GM03348 (cell line): ENCODE results near the gene DDR2.
A peak's percentile ranks its signal among the peaks of the same experiment; 100 is the strongest.

Experiments used
- DNase-seq: peaks from one replicate; pipeline ENCODE4 v3.0.0; 2012; ENCODE audit warnings: low spot score

The DDR2 gene

DNA sequence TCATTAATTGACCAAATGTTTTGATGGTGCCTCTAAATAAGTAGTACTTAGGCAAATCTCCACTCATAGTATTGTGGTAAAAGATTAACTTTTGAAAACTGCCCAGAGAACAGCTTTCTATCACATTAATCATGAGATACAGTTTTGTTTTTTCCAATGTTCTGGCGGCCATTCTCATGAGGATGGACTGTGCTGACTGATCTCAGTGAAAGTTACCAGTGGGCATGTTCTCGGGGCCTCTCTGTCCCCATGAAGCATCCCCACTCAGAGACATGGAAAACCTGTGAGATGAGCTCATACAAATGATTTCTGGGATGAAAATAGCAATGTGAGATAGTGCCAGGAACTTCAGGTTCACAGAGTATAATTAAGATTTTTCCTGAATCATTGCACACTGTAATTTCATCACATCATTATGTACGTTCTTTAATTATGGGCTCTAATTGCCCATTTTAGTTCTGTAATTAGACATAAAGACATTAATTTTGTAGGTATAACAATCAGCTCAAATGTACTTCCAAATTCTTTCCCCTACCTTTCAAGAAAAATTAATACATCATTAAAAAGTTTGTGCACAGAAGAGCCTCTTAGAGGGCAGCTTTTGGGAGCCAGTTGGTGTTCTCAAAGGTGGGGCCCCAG lies 40.5 kb downstream of the DDR2 start:
- DNase-seq = no peak

DNA sequence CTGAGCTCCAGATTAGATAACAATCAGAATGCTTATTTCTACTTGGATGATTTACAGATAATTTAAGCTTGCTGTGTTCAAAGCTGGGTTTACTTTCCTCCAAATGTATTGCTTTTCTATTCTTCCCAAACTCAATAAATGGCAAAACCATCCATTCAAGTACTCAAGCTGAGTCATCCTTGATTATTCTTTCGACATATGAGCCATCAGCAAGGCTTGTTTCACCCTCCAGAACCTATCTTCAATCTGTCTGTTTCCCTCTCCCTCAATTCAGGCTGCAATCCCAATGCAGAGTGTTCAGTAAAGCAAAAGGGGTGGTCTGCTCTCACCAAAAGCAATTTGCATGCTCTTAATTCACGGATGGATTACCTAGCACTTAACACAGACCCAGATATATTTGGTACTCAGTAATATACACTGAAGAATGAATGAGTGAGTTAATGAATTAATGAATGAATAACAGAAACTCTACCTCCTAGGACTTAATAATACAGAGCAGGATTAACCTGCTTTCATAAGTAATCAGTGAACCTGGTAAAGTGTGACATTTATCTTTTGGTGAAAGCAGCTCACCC lies 41.9 kb downstream of the DDR2 start:
- DNase-seq = no peak

DNA sequence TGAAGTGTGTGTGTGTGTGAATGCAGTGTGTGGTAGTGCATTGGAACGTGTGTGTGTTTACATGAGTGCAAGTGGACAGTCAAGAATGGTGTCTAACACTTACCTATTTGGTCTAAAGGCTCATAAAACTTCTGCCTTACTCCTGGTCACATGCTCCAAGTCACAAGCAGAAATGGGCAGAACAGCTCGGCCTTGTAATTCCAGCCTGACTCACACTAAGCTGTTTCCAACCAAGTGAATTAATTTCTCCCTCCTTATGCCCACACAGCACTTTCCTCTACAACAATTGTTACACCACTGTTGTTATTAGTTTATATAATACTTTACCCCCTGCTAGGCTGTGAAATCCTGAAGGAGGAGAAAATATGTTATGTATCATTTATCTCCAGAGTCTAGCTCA lies 43.8 kb downstream of the DDR2 start:
- no peak for DNase-seq

DNA sequence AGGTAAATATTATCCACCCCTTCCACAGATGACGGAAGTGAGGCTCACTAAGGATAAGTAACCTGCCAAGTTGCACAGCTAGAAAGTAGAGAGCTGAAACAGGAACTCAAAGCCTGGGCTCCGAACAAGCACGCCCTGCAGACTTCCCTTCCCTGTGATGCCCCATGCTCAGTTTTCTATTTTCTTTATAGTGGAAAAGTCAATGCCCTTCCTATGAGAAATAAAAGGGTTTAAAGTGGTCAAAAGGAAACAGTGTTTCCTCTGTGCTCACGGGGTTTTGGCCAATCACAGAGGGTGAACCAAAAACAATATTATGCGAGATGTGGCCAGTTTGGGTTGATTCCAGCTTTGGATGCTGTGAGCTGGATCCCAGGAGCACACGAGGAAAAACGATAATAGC lies 44.5 kb downstream of the DDR2 start:
- DNase-seq = no peak

DNA sequence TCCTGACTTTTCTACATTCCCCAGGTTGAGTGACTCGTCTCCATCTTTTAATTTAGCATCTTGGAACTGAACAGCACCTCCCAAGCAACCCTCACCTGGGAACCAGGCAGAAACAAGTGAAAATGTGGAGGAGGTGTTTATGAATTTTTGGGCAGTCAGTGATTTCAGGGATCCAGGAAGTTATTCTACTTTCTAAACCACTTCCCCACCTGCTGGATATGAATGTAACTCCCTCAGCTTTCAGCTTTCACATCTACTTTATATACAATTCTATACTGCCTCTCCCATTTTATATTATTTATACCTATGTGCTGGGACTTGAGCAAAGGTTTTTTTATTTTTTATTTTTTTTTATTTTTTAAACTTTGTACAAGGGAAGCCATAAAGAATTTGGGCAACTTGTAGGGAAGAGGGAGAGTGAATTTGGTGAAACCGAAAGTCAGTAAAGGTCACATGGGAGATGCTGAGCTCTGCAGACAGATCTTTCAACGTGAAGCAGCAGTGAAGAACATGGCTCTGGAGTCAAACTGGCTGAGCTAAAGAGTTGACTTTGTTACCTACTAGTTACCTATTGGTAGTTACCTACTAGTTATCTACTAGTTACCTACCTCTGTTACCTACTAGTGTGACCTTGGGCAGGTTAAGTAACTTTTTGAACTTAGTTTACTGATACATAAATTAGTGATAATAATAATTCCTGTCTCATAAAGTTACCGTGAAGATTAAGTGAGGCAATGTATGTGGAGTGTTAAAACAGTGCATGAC lies 45.5 kb downstream of the DDR2 start:
- DNase-seq = no peak

DNA sequence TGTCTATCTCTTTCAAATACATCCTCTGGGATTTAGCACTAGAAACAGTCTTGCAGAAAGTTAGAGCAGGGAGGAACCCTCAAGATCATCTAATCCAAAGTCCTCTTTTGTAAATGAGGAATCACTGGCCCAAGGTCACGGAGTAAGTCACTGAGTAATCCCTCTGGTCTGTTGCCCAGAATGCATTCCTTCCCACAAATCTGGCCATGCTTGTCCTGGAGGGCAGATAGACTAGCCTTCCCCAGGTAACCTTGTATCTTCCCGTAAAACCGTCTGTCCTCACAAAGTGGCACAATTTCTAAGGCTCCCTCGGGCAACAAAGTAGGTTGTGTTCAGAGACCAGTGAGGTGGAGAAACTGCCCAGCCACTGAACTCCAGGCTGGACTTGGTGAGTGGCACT lies 46.2 kb downstream of the DDR2 start:
- DNase-seq = peak; percentile 58

DNA sequence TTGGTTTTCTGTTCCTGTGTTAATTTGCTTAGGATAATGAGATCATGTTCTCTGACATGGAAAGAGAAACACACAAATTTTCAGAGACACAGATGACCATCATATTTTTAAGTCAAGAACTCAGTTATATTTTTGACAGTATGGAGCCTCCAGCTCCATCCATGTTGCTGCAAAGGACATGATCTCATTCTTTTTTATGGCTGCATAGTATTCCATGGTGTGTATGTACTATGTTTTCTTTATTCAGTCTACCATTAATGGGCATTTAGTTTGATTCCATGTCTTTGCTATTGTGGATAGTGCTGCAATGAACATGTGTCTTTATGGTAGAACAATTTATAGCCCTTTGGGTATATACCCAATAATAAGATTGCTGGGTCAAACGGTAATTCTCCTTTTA lies 47.0 kb downstream of the DDR2 start:
- no peak for DNase-seq

DNA sequence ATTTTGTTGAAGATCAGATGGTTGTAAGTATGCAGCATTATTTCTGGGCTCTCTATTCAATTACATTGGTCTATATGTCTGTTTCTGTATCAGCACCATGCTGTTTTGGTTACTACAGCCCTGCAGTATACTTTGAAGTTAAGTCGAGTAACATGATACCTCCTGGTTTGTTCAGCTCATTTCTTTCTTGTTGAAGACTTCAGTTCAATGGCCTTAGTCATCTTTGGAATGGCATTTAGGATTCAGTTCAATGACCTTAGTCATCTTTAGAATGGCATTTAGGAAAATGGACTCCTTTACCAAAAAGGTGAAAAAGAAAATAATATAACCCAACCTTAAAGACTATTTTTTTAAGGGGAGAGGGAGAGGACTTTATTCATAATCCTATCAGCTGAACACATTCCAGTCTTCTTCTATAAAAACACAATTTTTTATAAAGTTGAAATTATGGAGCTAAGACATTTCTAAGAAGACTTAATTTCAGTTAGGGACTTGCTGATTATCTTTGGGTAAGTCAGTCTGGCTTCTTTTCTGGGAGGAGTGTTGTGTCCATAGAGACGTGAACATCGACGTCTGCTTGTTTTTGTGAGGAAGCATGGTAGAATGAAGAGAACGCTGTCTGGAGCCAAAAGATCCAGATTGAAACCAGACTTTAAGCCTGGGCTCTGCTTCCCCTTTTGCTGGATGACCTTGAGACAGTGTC lies 48.3 kb downstream of the DDR2 start:
- no peak for DNase-seq

DNA sequence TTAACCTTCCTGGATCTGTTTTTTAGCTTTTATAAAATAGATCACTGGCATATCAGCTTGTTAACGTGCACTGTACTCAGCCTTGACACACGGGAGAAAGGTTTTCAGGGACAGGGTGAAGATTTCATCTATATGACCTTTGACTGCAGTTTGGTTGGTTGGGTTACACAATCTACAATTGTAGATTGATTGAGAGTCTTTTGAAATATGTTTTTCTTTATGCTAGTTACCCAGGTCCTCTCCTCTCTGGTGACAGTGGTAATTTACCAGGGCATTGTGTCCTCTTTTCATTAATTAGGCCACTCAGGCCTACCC lies 48.8 kb downstream of the DDR2 start:
- no peak for DNase-seq

DNA sequence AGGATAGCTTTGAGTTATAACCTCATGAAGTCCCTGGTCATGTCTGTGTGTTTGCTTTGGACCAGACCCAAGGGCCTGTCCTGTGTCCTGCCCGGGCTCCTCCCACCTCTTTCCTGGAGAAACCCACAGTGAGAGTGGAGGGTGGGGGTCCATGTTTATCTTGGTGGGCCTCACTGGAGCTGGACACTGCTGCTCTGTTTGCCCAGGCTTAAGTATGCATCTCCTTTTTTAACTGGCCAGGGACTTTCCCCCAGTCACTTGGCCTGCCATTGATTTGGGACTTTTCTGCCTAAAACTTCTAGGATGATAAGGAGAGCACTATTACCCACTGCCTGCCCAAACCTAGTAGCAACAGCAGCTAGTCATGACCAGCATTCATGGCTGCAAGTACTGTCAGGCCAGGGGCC lies 49.8 kb downstream of the DDR2 start:
- no peak for DNase-seq

DNA sequence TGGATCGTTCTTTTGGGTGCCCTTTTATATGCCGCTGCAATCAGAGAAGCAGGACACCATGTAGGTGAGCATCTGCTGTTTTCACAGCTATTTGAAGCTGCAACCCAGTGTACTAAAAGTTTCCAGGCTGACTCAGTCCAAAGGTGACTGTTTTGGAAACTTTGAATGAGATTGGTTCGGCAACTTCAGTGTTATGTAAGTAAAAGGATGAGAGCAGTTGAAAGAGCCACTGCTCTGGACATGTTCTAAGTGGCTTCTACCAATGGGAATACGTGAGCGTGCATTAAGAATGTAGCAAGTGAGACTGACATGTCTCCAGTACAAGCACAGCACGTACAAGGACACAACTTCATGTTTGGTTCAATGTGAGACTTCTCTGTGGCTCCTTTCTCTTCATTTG lies 55.6 kb downstream of the DDR2 start:
- no peak for DNase-seq

DNA sequence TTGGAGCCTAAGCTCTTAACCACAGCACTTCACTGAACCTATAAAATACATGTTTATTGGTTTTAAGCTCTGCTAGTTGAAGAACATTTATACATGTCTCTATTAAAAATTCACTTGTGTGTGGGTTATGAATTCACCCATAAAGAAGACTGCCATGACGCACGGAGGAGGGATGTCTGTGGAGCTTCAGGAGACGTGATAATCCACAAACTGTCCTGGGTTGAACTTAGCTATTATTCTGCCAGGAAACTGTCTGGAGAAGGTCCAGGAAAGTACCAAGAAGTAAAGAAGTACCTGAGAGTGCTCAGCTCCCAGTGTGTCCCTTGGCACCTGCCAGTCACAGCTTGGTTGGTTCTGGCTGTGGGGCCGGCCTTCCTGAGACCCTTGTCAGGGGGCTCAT lies 56.3 kb downstream of the DDR2 start:
- DNase-seq = no peak

DNA sequence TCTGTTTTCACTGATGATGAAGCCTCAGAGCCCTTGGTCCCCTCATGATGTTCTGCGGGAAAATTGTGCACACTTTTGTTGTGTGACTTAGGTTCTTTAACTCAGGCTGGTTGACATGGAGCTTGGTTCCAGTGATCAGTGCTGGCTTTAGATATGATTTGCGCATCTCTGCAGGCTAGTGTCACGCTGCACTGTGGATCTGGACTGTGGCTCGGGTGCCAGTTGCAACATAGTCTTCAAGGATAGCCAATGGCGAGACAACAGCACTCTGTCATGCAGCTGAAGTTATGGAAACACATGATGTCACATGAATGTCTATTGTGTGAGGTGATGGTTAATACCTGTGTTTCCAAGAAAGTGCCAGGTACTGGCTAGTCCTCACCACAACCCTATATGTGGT lies 56.7 kb downstream of the DDR2 start:
- no peak for DNase-seq

DNA sequence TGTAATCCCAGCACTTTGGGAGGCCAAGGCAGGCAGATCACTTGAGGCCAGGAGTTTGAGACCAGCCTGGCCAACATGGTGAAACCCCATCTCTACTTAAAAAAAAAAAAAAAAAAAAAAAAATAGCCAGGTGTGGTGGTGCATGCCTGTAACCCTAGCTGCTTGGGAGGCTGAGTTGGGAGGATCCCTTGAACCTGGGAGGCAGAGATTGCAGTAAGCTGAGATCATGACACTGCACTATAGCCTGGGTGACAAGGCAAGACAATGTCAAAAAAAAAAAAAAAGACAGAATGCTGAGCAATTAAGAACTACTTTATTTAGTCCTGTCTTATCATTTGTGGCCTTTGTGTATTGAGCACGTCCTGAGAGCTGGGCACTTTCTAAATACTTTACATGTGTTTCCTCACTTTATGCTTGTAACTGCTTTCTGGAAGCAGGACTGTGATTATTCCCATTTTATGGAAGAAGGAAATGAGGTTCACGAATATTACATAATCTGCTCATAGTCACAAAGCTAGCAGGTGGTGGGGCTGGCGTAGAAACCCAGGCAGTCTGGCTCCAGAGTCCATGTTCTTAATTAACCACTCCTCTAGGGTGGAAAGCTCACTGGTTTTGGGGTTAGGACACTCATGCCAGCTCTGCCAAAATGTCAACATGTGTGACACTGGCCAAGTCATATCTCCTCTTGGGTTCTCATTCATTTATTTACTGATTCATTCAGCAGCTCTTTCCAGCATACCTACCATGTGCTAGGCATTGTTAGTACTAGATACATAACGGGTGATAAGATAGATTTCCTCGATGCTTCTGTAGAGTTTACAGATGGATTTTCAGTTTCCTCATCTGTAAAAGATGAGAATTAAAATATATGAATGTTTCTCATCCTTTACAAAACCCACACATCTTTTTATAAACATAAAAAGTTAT lies 57.7 kb downstream of the DDR2 start:
- DNase-seq = no peak

DNA sequence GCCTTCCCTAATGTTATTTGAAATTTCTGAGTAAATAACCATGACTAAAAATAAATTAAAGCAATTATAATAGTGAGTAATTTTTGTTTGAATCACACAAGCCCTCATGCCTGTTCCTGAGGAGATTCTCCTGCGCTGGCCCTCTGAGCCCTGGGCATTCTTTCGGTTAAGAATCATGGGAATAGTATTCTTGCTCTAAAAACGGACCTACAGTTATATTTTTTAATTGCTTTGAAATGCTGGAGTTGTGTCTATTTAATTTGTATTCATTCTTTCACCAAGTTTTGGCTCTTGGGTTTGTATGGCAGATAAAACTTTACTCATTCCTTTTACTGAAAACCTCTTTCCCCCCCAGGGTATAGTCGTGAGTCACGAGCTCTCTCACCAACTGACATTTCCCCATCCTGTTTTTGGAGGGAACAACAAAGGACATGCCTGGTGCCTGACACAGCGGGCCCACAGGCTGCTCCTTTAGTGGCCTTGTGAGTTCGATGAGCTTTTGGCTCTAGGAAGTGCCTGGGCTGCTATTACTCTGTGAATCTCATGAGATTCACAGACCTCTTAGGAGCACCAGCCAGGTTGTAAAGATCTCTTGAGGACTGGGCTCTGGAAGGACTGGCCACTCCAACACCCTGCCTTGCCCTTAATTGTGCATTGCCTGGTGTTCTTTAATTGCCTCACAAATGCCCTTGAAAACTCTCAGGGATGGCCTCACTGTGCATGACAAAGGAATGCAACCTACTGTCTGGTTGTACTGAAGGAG lies 58.6 kb downstream of the DDR2 start:
- DNase-seq = peak; percentile 81

DNA sequence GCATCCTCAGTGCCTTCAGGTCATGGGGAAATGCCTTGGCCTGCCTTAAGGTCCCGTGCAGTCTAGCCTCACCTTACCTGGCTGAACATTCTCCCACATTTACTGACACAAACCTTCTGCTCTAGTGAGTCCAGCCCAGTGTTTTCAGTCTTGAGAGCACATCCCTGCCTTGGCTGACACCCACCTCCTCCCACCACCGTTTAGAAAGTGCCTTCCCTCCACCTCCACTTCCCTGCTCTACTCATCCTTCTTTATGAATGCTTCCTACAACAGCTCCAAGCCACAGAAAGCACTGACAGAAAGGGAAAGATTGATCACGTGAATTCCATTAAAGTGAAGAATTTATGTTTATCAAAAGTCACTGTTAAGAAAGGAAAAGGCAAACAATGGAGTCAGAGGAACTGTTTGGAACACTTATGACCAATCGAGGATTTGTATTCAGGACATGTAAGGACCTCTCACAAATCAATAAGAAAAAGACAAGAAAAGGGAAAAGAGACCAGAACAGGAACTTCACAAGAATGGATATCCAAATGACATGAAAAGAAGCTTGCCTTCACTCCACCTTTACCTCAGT lies 59.8 kb downstream of the DDR2 start:
- DNase-seq = no peak

DNA sequence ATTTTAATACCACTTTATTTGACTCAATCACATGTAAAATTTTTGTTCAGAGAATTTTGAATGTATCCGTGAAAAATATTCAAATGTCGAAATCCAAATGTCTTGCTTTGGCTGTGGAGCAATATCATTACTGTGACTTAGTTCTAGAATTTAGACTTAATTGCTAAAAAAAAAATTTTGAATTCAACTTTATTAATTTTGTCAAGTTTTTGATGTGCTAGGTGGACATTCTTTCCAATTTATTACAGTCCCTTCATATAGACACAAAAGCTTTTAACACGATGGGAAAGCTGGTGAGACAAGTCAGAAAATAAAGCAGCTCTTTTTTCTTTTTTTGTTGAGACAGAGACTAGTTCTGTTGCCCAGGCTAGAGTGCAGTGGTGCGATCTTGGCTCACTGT lies 62.6 kb downstream of the DDR2 start:
- no peak for DNase-seq

DNA sequence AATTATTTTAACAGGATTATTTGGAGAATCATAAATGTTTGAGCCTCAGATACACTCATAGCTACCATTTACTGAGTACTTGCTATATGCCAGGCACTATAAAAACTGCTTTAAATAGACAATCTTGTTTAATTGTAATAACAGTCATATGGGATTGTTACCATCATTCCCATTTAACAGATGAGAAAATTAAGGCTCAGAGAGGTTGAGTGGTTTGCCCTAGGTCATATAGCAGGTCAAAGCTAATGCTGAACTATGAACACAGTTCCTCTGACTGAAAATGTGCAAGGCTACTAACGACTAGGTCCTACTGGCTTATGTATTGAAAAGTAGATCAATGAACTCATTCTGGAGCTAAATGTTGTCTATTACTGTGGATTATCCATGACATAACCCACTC lies 63.4 kb downstream of the DDR2 start:
- DNase-seq = no peak

DNA sequence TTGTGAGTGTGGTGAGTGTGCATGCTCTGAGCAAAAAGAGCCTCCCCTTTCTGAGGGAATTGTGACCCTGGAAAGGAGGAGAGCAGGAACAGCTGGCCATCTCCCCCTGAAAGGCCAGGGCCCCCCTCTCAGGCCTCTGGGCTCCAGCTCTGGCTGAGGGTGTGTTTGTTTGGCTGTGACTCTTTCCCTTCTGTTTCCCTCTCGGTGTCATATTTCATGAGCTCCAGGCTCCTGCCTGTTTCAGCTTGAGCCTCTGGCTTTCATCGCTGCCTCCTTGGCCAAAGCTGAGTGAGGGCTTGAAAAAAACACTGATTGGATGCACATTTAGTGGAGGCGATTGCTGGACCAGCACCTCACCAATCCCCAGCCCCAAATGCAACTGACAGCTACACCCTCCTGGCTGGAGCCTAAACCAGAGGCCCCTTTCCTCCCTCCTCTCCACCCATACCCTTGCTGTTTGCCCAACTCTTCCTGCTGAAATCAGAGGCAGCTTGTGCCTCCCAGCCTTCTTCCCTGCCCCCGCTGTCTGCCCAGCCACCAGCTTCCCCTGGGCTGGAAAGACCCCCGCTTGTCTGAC lies 64.1 kb downstream of the DDR2 start:
- peak; percentile 78 for DNase-seq

DNA sequence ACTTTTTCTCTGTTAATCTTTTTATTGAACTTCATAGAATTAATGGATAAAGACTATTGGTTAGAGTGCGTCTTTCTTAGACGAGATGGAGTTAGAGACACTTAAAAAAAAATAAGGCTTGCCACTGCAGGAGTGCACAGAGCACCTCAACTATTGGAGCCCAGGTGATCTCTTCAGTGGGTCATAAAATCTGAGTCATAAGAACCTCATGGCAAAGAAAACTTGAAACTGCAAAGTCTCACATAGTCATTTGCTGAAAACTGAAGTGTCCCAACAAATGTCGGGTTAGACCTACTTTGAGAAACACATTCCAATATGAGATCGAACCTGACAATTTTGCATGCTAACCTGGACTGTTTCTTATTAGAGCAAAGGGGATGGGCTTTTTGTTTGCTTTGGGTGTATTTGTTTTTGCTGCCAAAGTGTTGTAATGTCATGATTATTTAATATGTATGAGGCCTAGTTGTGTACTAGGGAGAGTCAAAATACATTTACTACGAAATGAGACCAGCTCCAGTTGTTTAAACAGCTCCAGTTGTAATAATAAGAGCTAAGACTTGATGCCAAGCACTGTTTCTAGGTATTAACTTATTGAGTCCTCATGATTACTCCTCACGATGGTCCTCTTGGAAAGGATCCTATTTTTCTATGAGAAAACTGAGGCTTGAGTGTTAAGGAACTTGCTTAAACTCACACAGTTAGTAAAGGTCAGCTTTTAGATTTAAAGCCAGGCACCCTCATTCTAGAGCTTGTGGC lies 65.1 kb downstream of the DDR2 start:
- no peak for DNase-seq
